GM23248 (cell line): ENCODE data around the gene PHLDA3. TPM values are rescaled to one million over a fixed set of nuclear protein-coding genes. Genes with fewer than 3 reads are reported as not detected.

ENCODE experiments used
- DNase-seq: peaks from one replicate; pipeline ENCODE4 v3.0.0-alpha.2; 2015
- H2AFZ ChIP-seq: fragments of 200-600 bp; sonication (generic); 2 replicates; pipeline ENCODE4 v1.6.1; 2016; ENCODE audit warnings: antibody characterized with exemption
- H3F3A ChIP-seq: fragments of 200-600 bp; sonication (generic); 2 replicates; pipeline ENCODE4 v1.6.1; 2016; ENCODE audit warnings: mild to moderate bottlenecking, antibody characterized with exemption, mixed run types; ENCODE audit not compliant: insufficient read depth
- H3K27ac ChIP-seq: fragments of 200-600 bp; sonication (generic); 2 replicates; pipeline ENCODE4 v1.5.1; 2016; ENCODE audit warnings: mild to moderate bottlenecking
- H3K27me3 ChIP-seq: fragments of 200-600 bp; sonication (generic); replicated peaks from 2 replicates; pipeline ENCODE4 v1.6.1; 2016; ENCODE audit warnings: mild to moderate bottlenecking; ENCODE audit not compliant: insufficient read depth
- H3K36me3 ChIP-seq: fragments of 200-600 bp; sonication (generic); 2 replicates; pipeline ENCODE4 v1.6.1; 2016; ENCODE audit warnings: low read depth, mild to moderate bottlenecking
- H3K4me1 ChIP-seq: fragments of 200-600 bp; sonication (generic); 2 replicates; pipeline ENCODE4 v1.6.1; 2016; ENCODE audit warnings: mild to moderate bottlenecking; ENCODE audit not compliant: insufficient read depth
- H3K4me2 ChIP-seq: fragments of 200-600 bp; sonication (generic); one replicate; pipeline ENCODE4 v1.6.1; 2016; ENCODE audit warnings: mild to moderate bottlenecking; ENCODE audit not compliant: unreplicated experiment
- H3K4me3 ChIP-seq: fragments of 200-600 bp; sonication (generic); 2 replicates; pipeline ENCODE4 v1.5.1; 2016; ENCODE audit warnings: mild to moderate bottlenecking
- H3K79me2 ChIP-seq: fragments of 200-600 bp; sonication (generic); 2 replicates; pipeline ENCODE4 v1.6.1; 2016; ENCODE audit warnings: mild to moderate bottlenecking; ENCODE audit not compliant: insufficient read depth
- H3K9ac ChIP-seq: fragments of 200-600 bp; sonication (generic); 2 replicates; pipeline ENCODE4 v1.6.1; 2016; ENCODE audit warnings: mild to moderate bottlenecking
- H3K9me2 ChIP-seq: fragments of 200-600 bp; sonication (generic); 2 replicates; pipeline ENCODE4 v1.6.1; 2016; ENCODE audit warnings: mixed run types, mild to moderate bottlenecking, moderate library complexity; ENCODE audit not compliant: insufficient read depth
- H3K9me3 ChIP-seq: fragments of 200-600 bp; sonication (generic); one replicate; pipeline ENCODE4 v1.6.1; 2017; ENCODE audit warnings: low read depth
- H4K20me1 ChIP-seq: fragments of 200-600 bp; sonication (generic); 2 replicates; pipeline ENCODE4 v1.6.0; 2016; ENCODE audit not compliant: insufficient read depth
- EZH2 ChIP-seq: fragments of 200-600 bp; sonication (generic); IDR thresholded peaks from 2 replicates; pipeline ENCODE4 v1.6.1; 2018; ENCODE audit warnings: antibody characterized with exemption, mild to moderate bottlenecking; ENCODE audit not compliant: insufficient read depth, poor library complexity, severe bottlenecking
- EZH2phosphoT487 ChIP-seq: fragments of 200-600 bp; sonication (generic); IDR thresholded peaks from 2 replicates; pipeline ENCODE4 v1.6.1; 2018; ENCODE audit warnings: antibody characterized with exemption, moderate library complexity, mild to moderate bottlenecking, low read depth; ENCODE audit not compliant: insufficient read depth
- WGBS, 2 experiments: methylation state at CpG; one replicate each; pipeline ENCODE4 v1.1.6; 2015 to 2017; ENCODE audit warnings: low lambda C conversion rate in 2 of 2, low coverage in 1 of 2; ENCODE audit errors: missing lambda C conversion rate in 2 of 2; 5-methylcytosine and 5-hydroxymethylcytosine counted together
- in situ Hi-C: fragments of 300-500 bp; cut with MboI; formaldehyde crosslinking; loops from 2 replicates; pipeline ENCODE4 v1.15.0; 2020
- polyA plus RNA-seq: library from polyadenylated mRNA; unstranded; fragments of >200 nt; fragmentation: Nextera tagmentation; extraction: Ambion mirVana; gene quantifications from 2 replicates; pipeline ENCODE4 v1.2.1, GENCODE V29; 2016
- total RNA-seq: library from RNA; depleted of rRNA; stranded (reverse); fragments of >200 nt; shearing (Covaris generic); gene quantifications from 2 replicates; pipeline ENCODE4 v1.2.3, GENCODE V29; 2014

Gene PHLDA3
- total and polyA plus RNA-seq, 2 experiments from 2014 or later: 112 to 162 TPM

- Histone ChIP-seq H3K4me2 (peak overlapping the region; percentile 46), H4K20me1 (no peaks in the 10 kb centered on the region), H3K4me3 (no peak overlapping the region), H3K9ac (peak overlapping the region; percentile 40), H2AFZ (peak overlapping the region; percentile 71), H3K27ac (no peak overlapping the region), H3K79me2 (peaks cover 6% of the 10 kb centered on the region), H3K36me3 (no peaks in the 10 kb centered on the region), H3K9me2 (no peaks in the 10 kb centered on the region), H3K27me3 (no peaks in the 10 kb centered on the region), H3K4me1 (peaks cover 39% of the 10 kb centered on the region), H3K9me3 (no peaks in the 10 kb centered on the region), H3F3A (peaks cover 24% of the 10 kb centered on the region)
- peak; percentile 48 for DNase-seq
- TF ChIP-seq EZH2 (no peak), EZH2phosphoT487 (no peak)
- WGBS, 2 experiments: 42 to 45% methylated on average over 6 of the region's 6 CpGs
- in situ Hi-C loops: no loop called here
These were observed 43.1 kb upstream of the PHLDA3 start for GRCh38 chr1:201511941-201512539.

GRCh38 chr1:201511396-201511940, 42.5 kb upstream of the PHLDA3 start:
- Histone ChIP-seq H3K27ac (no peak overlapping the region), H3K4me2 (peak overlapping the region; percentile 46), H3K9me2 (no peaks in the 10 kb centered on the region), H3K9me3 (no peaks in the 10 kb centered on the region), H3K36me3 (no peaks in the 10 kb centered on the region), H3K4me1 (peaks cover 39% of the 10 kb centered on the region), H3K27me3 (no peaks in the 10 kb centered on the region), H4K20me1 (no peaks in the 10 kb centered on the region), H3F3A (peaks cover 26% of the 10 kb centered on the region), H3K79me2 (peaks cover 12% of the 10 kb centered on the region), H3K9ac (0 out of 2 replicates have a peak overlapping the region, but pooled peaks have one; percentile 40), H2AFZ (peak overlapping the region; percentile 71), H3K4me3 (no peak overlapping the region)
- no peak for TF ChIP-seq EZH2phosphoT487
- TF ChIP-seq EZH2: no peak
- WGBS, 2 experiments: 63 to 73% methylated on average over 6 of the region's 6 CpGs
- DNase-seq: peak; percentile 31
- in situ Hi-C loops: no loop called here

GRCh38 chr1:201510734-201511133, 41.7 kb upstream of the PHLDA3 start:
- TF ChIP-seq EZH2phosphoT487: no peak
- TF ChIP-seq EZH2: no peak
- H3K9me3 ChIP-seq: no peaks in the 10 kb centered on the region
- DNase-seq: no peak
- no peak overlapping the region for H3K27ac ChIP-seq
- H2AFZ ChIP-seq: no peak overlapping the region
- H3K79me2 ChIP-seq: peaks cover 19% of the 10 kb centered on the region
- in situ Hi-C loops: no loop called here
- no peak overlapping the region for H3K4me3 ChIP-seq
- H3K27me3 ChIP-seq: no peaks in the 10 kb centered on the region
- no peaks in the 10 kb centered on the region for H3K9me2 ChIP-seq
- H4K20me1 ChIP-seq: no peaks in the 10 kb centered on the region
- WGBS, 2 experiments: 95 to 100% methylated on average over 1 of the region's 1 CpG
- H3K36me3 ChIP-seq: no peaks in the 10 kb centered on the region
- peaks cover 33% of the 10 kb centered on the region for H3F3A ChIP-seq
- no peak overlapping the region for H3K9ac ChIP-seq
- H3K4me2 ChIP-seq: no peak overlapping the region
- H3K4me1 ChIP-seq: peaks cover 39% of the 10 kb centered on the region

- no peaks in the 10 kb centered on the region for H3K9me3 ChIP-seq
- in situ Hi-C loops: no loop called here
- H2AFZ ChIP-seq: no peak overlapping the region
- peaks cover 43% of the 10 kb centered on the region for H3K4me1 ChIP-seq
- TF ChIP-seq EZH2: no peak
- TF ChIP-seq EZH2phosphoT487: no peak
- no peaks in the 10 kb centered on the region for H4K20me1 ChIP-seq
- H3K27me3 ChIP-seq: no peaks in the 10 kb centered on the region
- peaks cover 42% of the 10 kb centered on the region for H3F3A ChIP-seq
- H3K27ac ChIP-seq: no peak overlapping the region
- WGBS, 2 experiments: 96 to 97% methylated on average over 2 of the region's 2 CpGs
- H3K9ac ChIP-seq: no peak overlapping the region
- peaks cover 29% of the 10 kb centered on the region for H3K79me2 ChIP-seq
- no peaks in the 10 kb centered on the region for H3K9me2 ChIP-seq
- H3K4me3 ChIP-seq: no peak overlapping the region
- H3K36me3 ChIP-seq: no peaks in the 10 kb centered on the region
- no peak overlapping the region for H3K4me2 ChIP-seq
- no peak for DNase-seq
These were observed 40.8 kb upstream of the PHLDA3 start for GRCh38 chr1:201509601-201510374.
